WI38 (cell line): Measurements from ENCODE around the gene ACE.

Experiments used
- H3K4me3 ChIP-seq: 2 replicates; pipeline ENCODE4 v1.5.1; 2011; ENCODE audit warnings: low read depth, mild to moderate bottlenecking, control low read depth, low read length
- TF ChIP-seq, protein P1 (sequence below): IDR thresholded peaks from 2 replicates; pipeline ENCODE4 v1.5.1; 2012; ENCODE audit warnings: low read depth, mild to moderate bottlenecking, control low read depth, low read length

The ACE gene

DNA sequence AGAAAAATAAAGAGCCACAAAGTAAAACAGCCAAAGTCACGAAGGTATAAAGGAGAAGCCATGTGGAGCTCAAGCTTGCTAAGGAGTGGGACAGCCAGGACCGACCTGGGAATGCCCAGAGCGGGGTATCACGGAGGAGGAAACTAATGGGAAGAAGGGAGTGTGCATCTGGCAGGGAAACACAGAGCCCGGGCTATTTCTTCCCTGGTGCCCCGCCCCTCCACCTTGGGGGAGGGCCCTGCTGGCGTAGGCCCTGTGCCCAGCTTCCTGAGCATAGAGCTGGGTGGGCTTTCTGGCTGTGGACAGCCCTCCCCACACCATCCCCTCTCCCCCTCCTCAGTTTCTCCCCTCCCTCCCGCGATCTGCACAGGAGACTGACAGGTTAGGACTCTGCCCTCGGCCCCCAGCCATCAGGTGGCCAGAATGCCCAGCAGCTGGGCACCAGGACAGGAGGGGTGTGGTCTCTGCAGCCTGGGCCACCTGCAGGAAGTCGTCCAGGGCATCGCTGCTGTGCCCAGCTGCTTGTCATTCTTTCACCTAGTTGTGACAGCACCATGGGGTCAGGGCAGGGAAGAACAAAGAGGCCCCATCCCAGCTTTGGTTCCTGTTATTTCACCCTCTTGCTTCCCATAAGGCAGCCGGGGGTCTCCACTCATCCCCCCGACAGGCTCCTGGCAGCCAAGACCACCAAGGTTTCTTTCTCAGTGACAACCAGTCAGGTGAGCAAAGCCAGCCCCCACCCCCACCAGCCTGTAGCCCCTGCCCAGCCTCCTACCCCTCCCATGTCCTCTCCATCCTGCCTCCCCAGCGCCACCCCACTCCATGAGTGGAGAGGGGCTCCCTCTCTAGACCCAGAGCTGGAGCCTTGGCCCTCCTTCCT lies 66.3 kb downstream of the ACE start:
- H3K4me3 ChIP-seq = no peak overlapping the region
- TF ChIP-seq, protein P1, sequence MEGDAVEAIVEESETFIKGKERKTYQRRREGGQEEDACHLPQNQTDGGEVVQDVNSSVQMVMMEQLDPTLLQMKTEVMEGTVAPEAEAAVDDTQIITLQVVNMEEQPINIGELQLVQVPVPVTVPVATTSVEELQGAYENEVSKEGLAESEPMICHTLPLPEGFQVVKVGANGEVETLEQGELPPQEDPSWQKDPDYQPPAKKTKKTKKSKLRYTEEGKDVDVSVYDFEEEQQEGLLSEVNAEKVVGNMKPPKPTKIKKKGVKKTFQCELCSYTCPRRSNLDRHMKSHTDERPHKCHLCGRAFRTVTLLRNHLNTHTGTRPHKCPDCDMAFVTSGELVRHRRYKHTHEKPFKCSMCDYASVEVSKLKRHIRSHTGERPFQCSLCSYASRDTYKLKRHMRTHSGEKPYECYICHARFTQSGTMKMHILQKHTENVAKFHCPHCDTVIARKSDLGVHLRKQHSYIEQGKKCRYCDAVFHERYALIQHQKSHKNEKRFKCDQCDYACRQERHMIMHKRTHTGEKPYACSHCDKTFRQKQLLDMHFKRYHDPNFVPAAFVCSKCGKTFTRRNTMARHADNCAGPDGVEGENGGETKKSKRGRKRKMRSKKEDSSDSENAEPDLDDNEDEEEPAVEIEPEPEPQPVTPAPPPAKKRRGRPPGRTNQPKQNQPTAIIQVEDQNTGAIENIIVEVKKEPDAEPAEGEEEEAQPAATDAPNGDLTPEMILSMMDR = no peak

DNA sequence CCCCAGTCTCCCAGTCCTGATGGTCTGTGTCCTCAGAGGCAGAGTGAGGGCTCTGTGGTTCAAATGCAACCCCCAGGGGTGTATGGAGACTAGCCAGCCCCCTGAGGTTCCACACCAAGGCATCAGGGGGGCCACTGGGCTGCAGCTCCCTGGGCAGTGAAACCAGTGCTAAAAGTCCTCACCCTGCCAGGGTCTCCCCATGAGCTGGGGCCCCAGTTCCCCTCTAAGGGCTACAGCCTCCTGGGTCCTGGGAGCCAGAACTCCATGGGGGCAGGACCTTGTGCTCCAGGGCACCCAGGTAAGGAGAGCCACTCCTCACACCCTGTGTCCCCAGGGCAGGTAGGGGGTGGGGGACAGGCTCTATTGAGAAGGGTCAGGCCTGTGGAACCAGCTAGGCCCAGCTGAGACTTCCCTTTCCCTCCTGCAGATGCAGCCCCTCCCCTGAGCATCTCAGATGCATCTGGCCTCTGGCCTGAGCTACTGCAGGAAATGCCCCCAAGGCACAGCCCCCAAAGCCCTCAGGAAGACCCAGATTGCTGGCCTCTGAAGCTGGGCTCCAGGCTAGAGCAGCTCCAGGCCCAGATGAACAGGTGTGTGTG lies 67.1 kb downstream of the ACE start:
- no peak overlapping the region for H3K4me3 ChIP-seq
- TF ChIP-seq, protein P1 = no peak

DNA sequence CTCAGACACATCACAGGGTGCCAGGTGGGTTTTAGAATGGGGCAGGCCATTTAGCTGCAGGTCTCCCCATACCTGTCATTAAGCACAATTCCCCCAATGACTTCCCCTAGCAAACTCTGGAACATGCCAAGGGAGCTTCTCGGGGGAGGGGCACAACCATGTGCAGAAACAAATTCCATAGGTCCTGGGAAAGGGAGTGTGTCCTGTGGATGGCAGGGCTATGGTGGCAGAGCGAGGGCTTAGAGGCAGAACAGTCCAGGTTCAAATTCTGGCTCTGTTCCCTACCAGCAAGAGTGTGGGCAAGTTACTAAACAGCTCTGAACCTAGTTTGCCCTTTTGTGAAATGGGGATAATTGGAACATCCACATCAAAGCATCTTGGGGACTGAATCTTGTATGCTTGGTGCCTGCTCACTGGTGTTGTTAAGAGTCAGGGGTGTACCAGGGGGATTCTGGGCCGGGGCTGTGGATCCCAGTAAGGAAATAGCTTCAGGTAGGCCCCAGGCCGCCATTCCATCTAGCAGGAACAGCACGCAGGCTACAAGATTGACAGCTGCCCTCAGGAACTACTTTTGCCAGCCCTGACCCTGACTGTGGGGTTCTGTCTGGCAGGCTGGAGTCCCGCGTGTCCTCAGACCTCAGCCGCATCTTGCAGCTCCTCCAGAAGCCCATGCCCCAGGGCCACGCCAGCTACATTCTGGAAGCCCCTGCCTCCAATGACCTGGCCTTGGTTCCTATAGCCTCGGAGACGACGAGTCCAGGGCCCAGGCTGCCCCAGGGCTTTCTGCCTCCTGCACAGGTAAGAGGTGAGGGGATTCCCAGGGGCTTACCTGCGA lies 67.8 kb downstream of the ACE start:
- no peak overlapping the region for H3K4me3 ChIP-seq
- TF ChIP-seq, protein P1 = no peak

DNA sequence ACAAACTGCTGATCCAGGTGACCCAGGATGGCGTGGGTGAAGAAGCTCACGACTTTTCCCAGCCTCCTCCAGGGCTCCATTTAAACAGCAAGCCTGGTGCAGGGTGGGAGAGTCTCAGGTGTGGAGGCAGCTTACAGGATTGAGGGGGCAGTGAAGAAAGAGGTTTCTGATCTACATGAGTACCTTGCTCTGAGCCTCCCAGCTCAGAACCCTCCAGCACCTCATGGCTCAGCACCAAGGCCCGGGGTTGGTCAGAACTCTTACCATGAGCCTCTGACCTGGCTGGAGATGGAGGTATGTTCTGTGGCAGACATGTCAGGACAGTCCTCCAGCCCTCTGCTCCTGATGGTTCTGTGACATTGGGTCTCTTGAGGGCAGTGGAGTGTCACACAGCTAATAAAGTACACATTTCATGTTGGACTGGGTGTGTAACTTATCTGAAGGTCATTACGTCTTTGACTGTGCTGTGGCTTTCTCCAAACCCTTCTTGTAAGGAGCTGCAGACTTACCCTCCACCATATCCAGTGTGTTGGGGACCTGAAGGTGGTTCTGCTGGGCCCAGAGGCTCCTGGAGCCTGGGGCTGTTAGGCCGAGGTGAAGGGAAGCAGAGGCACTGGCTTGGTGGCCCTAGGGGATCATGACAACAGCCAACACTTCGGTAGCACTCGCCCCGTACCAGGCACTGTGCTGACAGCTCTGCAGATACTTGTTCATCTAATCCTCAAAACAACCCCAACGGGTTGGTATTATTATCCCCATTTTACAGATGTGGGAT lies 69.6 kb downstream of the ACE start:
- TF ChIP-seq, protein P1 = no peak
- H3K4me3 ChIP-seq = no peak overlapping the region

DNA sequence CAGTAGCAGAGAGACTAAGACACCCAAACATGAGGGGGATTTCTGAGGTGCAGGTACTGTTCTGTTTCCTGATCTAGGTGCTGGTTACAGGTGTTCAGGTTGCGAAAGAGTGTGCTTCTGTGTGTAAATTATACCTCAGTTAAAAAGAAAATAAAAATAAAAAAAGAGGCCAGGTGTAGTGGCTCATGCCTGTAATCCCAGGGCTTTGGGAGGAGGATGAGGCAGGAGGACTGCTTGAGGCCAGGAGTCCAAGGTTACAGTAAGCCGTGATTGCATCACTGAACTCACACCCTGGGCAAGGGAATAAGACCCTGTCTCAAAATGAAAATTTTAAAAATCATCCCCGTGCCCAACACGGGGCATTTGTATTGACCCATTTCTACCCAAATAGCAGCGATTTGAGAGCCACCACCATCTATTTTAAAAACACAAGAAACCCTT lies 70.2 kb downstream of the ACE start:
- TF ChIP-seq, protein P1 = no peak
- no peak overlapping the region for H3K4me3 ChIP-seq
